Fibroblast of pulmonary artery (primary cell): ENCODE measurements around the gene RDX.

Experiments
- DNase-seq: peaks from one replicate; pipeline ENCODE4 v3.0.0-alpha.2; 2010; ENCODE audit warnings: low read depth
- H3K4me3 ChIP-seq: replicated peaks from 2 replicates; pipeline ENCODE4 v1.5.1; 2011; ENCODE audit warnings: low read depth, mild to moderate bottlenecking, control low read depth, low read length, moderate library complexity
- TF ChIP-seq, protein P1 (sequence below): IDR thresholded peaks from 2 replicates; pipeline ENCODE4 v1.5.1; 2011; ENCODE audit warnings: mild to moderate bottlenecking, control low read depth, low read length, inconsistent platforms; ENCODE audit errors: missing control alignments

Gene RDX

GRCh38 chr11:110305169-110306018 is 9.0 kb upstream of the RDX start:
- DNase-seq = peak; percentile 50
- no peak overlapping the region for H3K4me3 ChIP-seq
- TF ChIP-seq, protein P1, sequence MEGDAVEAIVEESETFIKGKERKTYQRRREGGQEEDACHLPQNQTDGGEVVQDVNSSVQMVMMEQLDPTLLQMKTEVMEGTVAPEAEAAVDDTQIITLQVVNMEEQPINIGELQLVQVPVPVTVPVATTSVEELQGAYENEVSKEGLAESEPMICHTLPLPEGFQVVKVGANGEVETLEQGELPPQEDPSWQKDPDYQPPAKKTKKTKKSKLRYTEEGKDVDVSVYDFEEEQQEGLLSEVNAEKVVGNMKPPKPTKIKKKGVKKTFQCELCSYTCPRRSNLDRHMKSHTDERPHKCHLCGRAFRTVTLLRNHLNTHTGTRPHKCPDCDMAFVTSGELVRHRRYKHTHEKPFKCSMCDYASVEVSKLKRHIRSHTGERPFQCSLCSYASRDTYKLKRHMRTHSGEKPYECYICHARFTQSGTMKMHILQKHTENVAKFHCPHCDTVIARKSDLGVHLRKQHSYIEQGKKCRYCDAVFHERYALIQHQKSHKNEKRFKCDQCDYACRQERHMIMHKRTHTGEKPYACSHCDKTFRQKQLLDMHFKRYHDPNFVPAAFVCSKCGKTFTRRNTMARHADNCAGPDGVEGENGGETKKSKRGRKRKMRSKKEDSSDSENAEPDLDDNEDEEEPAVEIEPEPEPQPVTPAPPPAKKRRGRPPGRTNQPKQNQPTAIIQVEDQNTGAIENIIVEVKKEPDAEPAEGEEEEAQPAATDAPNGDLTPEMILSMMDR = no peak

GRCh38 chr11:110303414-110303826 is 7.0 kb upstream of the RDX start:
- TF ChIP-seq, protein P1 = no peak
- H3K4me3 ChIP-seq = no peak overlapping the region
- DNase-seq = no peak

DNA sequence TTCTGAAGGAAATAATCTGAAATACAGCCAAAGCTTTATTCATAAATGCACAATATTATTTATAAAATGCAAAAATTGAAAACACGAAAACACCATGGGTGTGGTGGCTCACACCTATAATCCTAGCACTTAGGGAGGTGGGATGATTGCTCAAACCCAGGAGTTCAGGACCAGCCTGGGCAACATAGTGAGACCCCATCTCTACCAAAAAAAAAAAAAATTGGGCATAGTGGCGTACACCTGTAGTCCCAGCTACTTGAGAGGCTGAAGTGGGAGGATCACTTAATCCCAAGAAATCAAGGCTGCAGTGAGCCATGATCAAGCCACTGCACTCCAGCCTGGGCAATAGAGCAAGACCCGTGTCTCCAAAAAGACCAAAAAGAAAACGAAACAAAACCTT is 5.2 kb upstream of the RDX start:
- TF ChIP-seq, protein P1 = no peak
- no peak overlapping the region for H3K4me3 ChIP-seq
- no peak for DNase-seq

GRCh38 chr11:110301032-110301431 is 4.6 kb upstream of the RDX start:
- no peak for DNase-seq
- TF ChIP-seq, protein P1 = no peak
- H3K4me3 ChIP-seq = no peak overlapping the region

DNA sequence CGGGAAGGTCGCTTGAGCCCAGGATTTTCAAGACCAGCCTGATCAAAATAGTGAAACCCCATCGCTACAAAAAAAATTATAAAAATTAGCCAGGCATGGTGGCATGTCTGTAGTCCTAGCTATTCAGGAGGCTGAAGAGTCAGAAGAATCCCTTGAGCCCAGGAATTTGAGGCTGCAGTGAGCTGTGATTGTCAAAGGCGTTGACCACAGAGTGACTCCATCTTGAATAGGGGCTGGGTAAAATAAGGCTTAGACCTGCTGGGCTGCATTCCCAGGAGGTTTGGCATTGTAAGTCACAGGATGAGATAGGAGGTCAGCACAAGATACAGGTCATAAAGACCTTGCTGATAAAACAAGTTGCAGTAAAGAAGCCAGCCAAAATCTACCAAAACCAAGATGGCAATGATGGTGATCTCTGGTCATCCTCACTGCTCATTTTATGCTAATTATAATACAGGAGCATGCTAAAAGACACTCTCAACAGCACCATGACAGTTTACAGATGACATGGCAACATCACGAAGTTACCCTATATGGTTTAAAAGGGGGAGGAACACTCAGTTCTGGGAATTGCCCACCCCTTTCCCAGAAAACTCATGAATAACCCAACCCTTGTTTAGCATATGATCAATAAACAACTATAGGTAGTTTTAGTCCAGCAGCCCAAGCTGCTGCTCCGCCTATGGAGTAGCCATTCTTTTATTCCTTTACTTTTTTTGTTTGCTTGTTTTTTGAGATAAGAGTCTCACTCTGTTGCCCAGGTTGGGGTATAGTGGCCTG is 2.8 kb upstream of the RDX start:
- TF ChIP-seq, protein P1 = no peak
- no peak overlapping the region for H3K4me3 ChIP-seq
- DNase-seq = no peak

GRCh38 chr11:110298301-110298765 is 1.9 kb upstream of the RDX start:
- no peak overlapping the region for H3K4me3 ChIP-seq
- DNase-seq = no peak
- TF ChIP-seq, protein P1 = no peak
